Epithelial cell of proximal tubule (primary cell): Measurements from ENCODE around the gene SNAPC1. TPM values are rescaled to one million over a fixed set of nuclear protein-coding genes. Genes with fewer than 3 reads are reported as not detected.

Experiments used
- DNase-seq: peaks from one replicate; pipeline ENCODE4 v3.0.0-alpha.2; 2011; ENCODE audit warnings: low read depth
- H3K4me3 ChIP-seq: 2 replicates; pipeline ENCODE4 v1.5.1; 2011; ENCODE audit warnings: low read depth, mild to moderate bottlenecking, low read length
- total RNA-seq: library from RNA; depleted of rRNA; stranded (reverse); fragments of >200 nt; gene quantifications from 2 replicates; pipeline ENCODE4 v1.2.3, GENCODE V29; 2015
- TF ChIP-seq, protein P1 (sequence below): conservative IDR thresholded peaks from 2 replicates; pipeline ENCODE4 v1.5.1; 2012; ENCODE audit warnings: low read depth, mild to moderate bottlenecking, low read length

Gene SNAPC1
- total RNA-seq, 1 donor from 2014 or later = 26.4 TPM

- no peak for DNase-seq
- TF ChIP-seq, protein P1, sequence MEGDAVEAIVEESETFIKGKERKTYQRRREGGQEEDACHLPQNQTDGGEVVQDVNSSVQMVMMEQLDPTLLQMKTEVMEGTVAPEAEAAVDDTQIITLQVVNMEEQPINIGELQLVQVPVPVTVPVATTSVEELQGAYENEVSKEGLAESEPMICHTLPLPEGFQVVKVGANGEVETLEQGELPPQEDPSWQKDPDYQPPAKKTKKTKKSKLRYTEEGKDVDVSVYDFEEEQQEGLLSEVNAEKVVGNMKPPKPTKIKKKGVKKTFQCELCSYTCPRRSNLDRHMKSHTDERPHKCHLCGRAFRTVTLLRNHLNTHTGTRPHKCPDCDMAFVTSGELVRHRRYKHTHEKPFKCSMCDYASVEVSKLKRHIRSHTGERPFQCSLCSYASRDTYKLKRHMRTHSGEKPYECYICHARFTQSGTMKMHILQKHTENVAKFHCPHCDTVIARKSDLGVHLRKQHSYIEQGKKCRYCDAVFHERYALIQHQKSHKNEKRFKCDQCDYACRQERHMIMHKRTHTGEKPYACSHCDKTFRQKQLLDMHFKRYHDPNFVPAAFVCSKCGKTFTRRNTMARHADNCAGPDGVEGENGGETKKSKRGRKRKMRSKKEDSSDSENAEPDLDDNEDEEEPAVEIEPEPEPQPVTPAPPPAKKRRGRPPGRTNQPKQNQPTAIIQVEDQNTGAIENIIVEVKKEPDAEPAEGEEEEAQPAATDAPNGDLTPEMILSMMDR = no peak
- H3K4me3 ChIP-seq = no peak overlapping the region
These were observed 12.6 kb downstream of the SNAPC1 start for GRCh38 chr14:61774861-61775260.

- TF ChIP-seq, protein P1 = no peak
- no peak for DNase-seq
- no peak overlapping the region for H3K4me3 ChIP-seq
These were observed 17.9 kb downstream of the SNAPC1 start for GRCh38 chr14:61780125-61780524.

GRCh38 chr14:61797309-61797708 lies 35.1 kb downstream of the SNAPC1 start:
- TF ChIP-seq, protein P1 = no peak
- no peak overlapping the region for H3K4me3 ChIP-seq
- DNase-seq = no peak

DNA sequence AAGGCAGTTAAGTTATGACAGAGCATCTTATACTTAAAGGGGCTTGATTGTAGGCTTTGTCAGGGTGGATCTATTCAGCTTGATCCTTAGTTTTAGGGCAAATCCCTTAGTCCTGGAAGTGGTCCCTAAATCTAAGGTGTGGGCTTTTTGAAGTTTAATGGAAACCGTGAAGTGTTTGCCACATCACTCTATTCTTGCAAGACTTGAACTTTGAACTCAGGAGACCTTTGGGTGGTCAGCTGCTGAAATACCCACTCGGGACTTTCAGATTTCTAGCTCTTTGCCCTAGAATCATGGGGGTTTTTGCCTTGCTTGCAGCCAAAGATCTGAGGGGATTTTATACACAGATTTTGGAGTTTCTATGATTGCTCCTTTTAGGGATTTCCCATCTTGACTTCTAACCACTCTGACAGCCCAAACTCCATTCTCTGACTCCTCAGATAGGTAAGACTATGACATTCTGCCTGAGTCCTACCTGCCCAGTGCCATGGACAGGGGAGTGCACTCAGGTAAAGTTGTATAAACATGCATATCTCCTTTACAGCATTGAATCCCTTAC lies 39.9 kb downstream of the SNAPC1 start:
- no peak overlapping the region for H3K4me3 ChIP-seq
- DNase-seq = no peak
- TF ChIP-seq, protein P1 = no peak

DNA sequence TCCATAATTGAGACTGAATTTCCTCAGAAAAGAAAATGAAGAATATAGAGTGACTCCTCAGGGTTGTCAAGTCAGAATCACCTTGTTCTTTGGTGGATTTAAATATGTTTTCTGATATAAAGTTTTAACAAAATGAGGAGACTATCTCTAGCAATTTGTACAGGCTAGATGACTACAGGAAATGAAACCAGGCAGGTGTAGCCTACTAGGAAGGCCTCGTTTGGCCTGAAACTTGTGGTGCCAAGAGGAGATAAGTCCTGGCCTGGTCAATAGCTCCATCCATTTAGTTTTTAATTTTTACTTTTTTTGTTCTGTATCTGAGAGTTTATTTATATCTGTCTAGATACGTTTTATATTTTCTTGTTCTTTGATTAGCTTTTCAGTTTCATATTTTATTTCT lies 41.5 kb downstream of the SNAPC1 start:
- TF ChIP-seq, protein P1 = no peak
- DNase-seq = no peak
- no peak overlapping the region for H3K4me3 ChIP-seq

DNA sequence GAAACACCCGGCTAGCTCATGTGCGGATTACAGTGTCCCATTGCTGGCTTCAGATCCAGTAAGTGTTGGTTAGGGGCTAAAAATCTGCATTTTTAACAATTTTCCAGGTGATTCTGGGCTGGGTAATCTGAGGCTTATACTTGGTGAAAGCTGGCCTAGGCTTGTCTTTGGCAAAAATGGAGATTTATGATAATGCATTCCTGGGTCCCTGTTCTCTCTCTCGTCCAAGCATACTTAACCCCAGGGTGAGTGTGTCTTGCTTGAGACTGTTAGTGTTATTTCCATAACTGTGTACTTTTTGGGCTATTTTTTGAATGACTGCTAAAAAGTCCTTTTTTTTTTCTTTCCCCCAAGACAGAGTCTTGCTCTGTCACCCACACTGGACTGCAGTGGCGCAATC lies 43.2 kb downstream of the SNAPC1 start:
- H3K4me3 ChIP-seq = no peak overlapping the region
- DNase-seq = no peak

More for the DNA sequence above, 43.2 kb downstream of the SNAPC1 start:
- TF ChIP-seq, protein P1 = no peak
